Measurements from ENCODE around the gene SORCS3.

Gene SORCS3

DNA sequence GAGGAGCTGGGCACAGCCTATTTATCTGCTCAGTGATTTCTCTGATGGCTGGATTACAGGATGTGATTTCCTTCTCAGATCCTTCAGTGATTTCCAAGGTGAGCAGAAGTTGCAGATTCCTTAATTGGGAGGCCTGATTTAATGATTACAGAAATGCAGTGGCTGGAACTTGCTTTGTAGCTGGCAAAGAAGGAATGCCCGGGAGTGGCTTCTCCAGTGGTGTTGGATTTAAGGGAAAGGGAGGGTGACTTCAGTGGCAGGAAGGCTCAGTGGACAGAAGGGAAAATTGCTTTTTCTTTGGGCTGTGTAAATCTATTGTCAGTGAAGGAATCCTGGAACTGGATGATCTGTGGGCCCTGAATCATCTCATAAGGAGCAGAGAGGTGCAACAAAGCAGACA lies 5.1 kb downstream of the SORCS3 start:
- DNase-seq = no peak

DNA sequence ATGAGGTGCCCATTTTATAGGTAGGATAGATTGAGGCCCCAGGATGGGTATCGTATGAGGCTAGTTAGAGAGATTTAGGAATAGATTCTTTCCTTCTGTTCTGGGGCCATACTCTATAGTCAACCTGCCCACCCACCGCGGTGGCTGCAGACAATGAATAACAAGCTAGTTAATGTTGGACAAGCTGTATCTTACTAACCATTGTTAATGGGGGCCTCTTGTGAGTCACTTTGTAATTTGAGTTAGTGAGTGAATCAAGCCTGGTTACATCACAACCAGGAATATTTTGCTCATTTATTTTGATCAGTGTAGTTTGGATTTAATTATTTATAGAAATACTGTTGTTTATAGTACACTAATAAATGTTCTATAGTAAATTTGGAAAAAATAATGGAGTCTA lies 7.3 kb downstream of the SORCS3 start:
- no peak for DNase-seq

- no peak for DNase-seq
Observed at GRCh38 chr10:104650072-104650471, 9.0 kb downstream of the SORCS3 start.

- no peak for DNase-seq
Observed at GRCh38 chr10:104650635-104651331, 9.7 kb downstream of the SORCS3 start.

GRCh38 chr10:104657036-104657435 lies 15.9 kb downstream of the SORCS3 start:
- DNase-seq = no peak

GRCh38 chr10:104657457-104657856 lies 16.4 kb downstream of the SORCS3 start:
- DNase-seq = no peak

DNA sequence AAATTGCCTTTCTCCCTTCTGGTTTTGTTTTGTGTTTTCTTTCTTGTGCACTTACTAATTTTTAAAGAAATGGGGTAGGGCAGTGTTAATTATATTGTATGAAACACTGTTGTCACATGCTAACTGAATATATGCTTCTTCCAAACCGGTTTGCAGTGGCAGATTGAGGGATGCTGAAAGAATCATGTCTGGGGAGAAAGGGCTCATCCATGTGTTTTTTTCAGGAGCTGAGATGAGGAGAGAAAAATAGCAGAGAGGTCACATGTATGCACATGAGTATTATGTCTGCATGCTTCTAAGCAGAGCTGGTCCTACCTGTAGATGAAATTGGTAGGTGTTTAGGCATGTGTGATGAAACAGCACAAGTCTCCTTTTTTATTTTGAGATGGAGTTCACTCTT lies 17.0 kb downstream of the SORCS3 start:
- no peak for DNase-seq

DNA sequence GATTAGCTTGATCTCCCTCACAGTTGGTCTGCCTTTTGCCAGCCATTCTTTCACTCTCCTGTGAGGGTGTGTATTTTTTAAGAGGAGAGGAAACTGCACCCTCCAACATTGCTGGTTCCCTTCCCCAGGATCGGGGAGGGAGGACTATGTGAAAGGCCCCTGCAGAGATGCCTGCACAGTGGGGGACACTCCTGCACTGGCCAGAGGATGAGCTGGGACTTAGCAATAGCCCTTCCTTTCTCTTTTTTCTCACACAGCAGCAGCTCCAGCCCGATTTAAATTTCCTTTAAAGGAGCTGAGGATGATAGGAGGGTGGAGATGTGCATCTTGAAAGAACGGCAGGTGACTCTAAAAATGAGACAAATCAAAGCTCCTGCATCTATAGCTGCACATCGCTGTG lies 18.7 kb downstream of the SORCS3 start:
- DNase-seq = no peak

DNA sequence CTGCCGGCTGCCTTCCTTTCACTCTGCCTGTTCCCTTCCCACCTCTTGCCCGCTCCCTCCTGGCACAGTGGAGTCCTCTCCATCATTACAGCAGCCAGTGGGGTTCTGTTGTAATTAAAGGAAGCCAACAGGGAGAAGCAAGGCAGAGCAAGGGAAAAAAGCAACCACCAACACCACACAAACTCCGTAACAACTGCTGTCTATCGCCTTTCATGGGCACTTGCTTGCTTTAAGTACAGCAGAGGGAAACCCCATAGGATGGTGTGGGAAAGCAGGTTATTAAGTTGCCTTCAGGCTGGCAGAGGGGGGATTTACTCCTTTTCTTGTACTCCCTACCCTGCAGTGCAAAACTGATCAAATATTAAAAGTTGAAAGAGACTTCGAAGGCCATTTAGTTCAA lies 22.0 kb downstream of the SORCS3 start:
- DNase-seq = no peak

GRCh38 chr10:104663563-104663962 lies 22.5 kb downstream of the SORCS3 start:
- no peak for DNase-seq

GRCh38 chr10:104664205-104664604 lies 23.1 kb downstream of the SORCS3 start:
- DNase-seq = no peak

- no peak for DNase-seq
Observed at GRCh38 chr10:104665174-104665573, 24.1 kb downstream of the SORCS3 start.

GRCh38 chr10:104666106-104666505 lies 25.0 kb downstream of the SORCS3 start:
- no peak for DNase-seq

DNA sequence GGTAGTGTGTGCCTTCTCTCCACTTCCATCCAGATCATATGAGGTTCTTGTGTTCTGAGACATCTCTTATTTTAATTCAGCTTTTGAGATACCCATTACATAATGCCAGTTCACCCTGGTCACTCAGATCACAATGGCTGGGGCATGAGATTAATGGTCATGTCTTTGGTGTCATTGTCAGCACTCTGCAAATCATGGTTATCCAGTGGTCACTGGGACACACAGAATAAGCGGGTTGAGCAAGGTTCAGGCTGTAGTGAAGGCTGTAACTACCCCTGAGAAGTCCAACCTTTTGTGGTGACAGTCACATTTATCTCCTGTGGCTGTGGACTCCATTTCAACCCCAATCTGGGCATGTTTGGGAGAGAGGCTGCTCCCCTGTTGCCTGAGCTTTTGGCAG lies 35.8 kb downstream of the SORCS3 start:
- no peak for DNase-seq

DNA sequence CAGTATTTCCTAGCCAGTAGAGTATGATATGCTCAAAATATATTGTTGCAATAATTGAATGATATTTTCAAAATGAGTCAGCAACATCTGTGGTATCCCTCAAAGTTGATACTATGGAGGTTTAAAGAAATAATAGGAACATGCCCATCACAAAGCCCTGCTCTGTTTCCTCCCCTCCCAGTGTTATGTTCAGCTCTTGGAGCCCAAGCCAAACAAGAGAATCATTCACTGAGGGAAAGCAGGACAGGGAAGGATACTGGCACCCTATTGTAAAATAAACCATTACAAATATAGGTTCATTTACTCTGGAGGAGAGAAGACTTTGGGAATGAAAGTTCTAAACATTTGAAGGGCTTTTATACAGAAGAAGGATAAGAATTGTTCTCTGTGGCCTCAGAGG lies 37.6 kb downstream of the SORCS3 start:
- no peak for DNase-seq

- DNase-seq = peak; percentile 5
Observed at GRCh38 chr10:104680467-104681401, 39.6 kb downstream of the SORCS3 start.

GRCh38 chr10:104681485-104681884 lies 40.4 kb downstream of the SORCS3 start:
- DNase-seq = no peak

GRCh38 chr10:104683567-104683966 lies 42.5 kb downstream of the SORCS3 start:
- no peak for DNase-seq

DNA sequence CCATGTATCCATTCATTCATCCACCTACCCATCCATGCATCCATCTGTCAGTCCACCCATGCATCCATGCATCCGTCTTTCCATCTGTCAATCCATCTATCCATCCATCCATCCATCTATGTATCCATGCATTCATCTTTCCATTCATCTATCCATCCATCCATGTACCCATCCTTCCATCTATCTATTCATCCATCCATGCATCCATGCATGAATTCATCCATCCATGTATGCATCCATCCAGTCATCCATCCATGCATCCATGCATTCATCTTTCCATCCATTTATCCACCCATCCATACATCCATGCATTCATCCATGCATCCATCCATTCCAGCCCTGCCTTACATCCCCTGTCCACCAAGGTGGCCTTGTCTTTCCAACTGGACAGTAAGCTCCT lies 45.7 kb downstream of the SORCS3 start:
- no peak for DNase-seq

- no peak for DNase-seq
Observed at GRCh38 chr10:104688251-104689042, 47.4 kb downstream of the SORCS3 start.

- DNase-seq = no peak
Observed at GRCh38 chr10:104689105-104689504, 48.0 kb downstream of the SORCS3 start.

DNA sequence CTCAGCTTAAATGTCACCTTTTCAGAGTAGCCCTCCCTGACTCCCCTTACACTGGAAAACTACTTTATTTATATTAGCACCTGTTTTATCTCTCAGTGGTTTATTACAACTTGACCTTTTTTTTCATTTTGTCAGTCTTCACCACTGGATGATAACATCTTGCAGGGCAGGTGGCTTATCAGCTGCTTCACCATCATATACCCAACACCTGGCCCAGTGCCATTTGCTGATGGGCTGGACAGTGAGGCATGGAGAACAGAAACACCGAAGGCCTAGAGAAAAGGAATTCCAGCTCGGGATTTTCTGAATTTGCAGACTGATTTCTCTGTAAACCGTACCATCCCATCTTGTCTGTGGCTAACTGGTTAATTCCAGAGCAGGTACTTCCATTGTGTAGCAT lies 48.5 kb downstream of the SORCS3 start:
- DNase-seq = no peak

- DNase-seq = no peak
Observed at GRCh38 chr10:104690101-104690500, 49.0 kb downstream of the SORCS3 start.
